GM12875 (cell line): ENCODE results near the gene MYBPH.

Experiments used
- H3K4me3 ChIP-seq: one replicate; pipeline ENCODE4 v1.5.1; 2011; ENCODE audit warnings: low read depth, low read length, control low read depth
- TF ChIP-seq, protein P1 (sequence below): IDR thresholded peaks from 2 replicates; pipeline ENCODE4 v1.5.1; 2011; ENCODE audit warnings: low read depth, mild to moderate bottlenecking, control low read depth, inconsistent platforms, low read length, moderate library complexity, borderline replicate concordance; ENCODE audit not compliant: insufficient read depth

MYBPH gene

DNA sequence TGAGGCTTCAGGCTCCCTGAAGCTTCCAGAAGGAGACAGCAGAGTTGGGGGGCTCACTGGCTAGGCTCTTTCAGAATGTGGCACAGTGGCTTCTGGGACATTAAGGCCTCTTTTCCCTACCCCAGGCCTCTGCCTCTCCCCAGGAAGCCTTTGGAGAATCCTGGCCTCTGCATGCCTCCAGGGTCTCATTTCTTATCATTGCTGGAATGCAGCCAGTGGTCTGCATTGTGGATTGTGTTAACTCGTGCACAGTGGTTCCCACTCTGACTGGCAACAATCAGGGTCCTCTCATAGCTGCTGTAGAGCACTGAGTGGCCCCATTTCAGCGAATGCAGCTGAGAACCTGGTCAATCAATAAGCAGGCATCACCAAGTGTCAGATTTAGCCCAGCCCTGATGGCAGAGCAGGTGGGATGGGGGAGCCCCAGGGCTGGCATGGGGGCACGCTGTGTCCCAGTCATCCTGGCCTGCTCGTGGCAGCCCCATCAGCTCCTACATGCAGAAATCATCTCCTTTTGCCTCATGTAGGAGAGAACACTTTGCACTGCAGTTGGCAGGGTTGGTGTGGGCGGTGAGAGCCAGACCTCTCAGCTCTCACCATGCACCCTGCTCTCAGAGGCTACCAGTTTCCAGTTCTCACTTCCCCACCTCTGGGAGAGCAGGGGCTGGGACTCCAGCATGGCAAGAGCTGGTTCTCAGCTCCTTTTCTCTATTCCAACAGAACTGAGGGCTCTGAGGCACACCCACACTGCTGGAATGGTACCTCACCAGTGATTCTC is 34.7 kb downstream of the MYBPH start:
- H3K4me3 ChIP-seq, result no peak overlapping the region
- TF ChIP-seq, protein P1, sequence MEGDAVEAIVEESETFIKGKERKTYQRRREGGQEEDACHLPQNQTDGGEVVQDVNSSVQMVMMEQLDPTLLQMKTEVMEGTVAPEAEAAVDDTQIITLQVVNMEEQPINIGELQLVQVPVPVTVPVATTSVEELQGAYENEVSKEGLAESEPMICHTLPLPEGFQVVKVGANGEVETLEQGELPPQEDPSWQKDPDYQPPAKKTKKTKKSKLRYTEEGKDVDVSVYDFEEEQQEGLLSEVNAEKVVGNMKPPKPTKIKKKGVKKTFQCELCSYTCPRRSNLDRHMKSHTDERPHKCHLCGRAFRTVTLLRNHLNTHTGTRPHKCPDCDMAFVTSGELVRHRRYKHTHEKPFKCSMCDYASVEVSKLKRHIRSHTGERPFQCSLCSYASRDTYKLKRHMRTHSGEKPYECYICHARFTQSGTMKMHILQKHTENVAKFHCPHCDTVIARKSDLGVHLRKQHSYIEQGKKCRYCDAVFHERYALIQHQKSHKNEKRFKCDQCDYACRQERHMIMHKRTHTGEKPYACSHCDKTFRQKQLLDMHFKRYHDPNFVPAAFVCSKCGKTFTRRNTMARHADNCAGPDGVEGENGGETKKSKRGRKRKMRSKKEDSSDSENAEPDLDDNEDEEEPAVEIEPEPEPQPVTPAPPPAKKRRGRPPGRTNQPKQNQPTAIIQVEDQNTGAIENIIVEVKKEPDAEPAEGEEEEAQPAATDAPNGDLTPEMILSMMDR, result no peak

DNA sequence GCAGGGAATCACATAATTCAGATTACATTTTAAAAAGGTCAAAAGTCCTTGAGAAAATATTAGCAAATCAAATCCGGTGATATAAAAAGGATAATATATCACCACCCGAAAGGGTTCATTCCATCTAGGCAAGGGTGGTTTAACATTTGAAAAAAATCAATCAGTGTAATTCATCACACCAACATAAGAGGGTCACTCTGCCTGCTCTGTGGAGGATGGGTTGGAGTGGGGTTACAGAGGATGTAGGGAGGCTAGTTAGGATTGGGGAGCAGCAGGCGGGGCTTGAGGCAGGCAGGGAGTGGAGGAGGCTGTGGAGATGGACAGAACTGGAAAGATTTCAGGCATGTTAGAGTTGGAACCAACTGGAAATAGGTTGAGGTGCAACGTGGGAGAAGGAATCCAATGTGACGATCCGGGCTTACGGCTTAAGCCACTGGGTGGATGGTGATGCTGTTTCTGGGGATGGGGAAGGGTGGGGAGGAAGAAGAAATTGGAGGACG is 35.6 kb downstream of the MYBPH start:
- no peak overlapping the region for H3K4me3 ChIP-seq
- TF ChIP-seq, protein P1, result no peak

DNA sequence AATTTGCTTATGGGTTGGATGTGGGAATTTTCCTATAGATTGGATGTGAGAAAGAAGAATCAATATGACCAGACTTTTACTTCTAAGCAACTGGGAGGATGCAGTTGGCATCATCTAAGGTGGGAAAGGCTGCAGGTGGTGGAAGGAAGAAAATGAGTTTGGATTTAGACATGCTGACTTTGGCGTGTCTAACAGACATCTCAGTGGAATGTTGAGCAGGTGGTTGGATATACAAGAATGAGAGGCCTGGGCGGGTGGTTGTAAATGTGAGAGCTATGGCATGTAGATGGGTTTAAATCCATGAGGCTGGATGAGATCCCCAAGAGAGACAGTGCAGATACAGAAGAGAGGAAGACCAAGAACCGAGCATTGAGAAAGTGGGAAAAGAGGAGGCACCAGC is 37.6 kb downstream of the MYBPH start:
- TF ChIP-seq, protein P1, result no peak
- no peak overlapping the region for H3K4me3 ChIP-seq

DNA sequence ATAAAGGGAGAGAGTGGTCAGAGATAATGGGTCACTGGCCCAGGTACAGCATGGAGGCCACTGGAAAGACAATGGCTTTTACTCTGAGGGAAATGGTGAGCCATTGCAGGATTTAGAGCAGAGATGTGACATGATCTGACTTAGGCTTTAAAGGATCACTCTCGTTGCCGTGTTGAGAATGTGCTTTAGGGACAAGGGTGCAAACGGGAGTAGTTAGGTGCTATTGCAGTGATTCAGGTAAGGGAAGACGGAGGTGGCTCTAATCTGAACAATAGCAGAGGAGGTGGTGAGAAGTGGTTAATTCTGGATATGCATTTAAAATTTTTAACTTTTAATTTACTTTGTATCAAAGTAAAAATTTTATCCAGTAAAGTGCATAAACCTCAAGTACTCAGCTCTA is 38.3 kb downstream of the MYBPH start:
- no peak overlapping the region for H3K4me3 ChIP-seq
- TF ChIP-seq, protein P1, result no peak

DNA sequence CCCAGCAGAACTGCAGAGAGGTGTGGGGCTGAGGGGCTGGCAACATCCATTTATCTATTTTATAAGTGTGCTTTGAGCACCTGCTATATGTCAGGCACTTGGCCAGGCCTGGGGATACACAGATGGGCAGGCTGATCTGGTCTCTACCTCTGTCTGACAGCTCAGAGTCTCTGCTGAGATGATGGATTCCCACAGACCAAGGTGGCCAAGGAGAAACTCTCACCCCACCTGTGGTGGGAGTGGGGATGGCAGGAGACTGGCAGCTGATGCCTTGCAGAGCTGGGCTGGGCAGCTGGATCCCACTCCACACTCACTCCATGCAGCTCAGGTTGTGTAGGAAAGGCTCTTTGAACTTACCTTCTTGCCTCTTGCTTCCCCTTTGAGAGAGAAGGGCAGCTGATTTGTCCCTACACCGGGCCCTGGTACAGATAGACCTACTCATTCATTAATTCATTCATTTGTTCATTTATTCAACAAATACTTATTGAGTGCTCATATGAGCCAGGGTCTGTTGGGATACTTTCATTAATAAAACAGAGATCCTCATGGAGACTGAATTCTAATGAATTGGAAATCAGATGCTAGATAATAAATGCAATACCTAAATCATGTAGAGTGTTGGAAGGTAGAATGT is 39.1 kb downstream of the MYBPH start:
- TF ChIP-seq, protein P1, result no peak
- H3K4me3 ChIP-seq, result no peak overlapping the region

DNA sequence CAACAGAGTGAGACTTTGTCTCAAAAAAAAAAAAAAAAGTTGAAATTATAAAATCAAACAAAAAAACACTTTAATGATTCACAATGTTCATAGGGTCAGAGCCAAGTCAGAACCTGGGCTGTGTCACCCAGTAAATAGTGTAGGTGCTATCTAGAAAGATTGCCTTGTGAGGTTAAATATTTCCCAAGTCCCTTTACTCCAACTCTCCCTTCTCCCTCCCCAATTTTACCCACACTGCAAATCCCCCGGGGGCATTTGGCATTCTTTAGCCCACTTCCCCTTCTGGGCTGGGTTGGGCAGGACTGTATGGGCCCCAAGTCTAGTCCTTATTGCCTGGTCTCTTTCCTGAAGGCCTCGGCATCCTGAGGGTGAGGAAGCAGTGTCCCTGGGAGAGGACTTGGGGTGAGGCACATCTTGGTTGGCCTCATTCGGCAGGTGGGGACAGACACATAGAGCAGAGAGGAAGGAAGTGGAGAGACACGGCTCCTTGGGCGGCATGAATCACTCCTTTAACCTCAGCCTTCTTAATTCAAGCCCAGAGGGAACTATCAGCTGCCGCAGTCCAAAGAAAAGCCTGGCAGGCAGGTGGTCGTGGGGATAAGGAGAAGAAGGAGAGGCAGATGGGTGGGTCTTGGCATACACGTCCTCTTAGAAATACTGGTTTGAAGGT is 39.9 kb downstream of the MYBPH start:
- TF ChIP-seq, protein P1, result no peak
- H3K4me3 ChIP-seq, result no peak overlapping the region
